Testis (tissue), 3 donors: ENCODE results near the gene TMEM200C. TPM values are rescaled to one million over a fixed set of nuclear protein-coding genes. Genes with fewer than 3 reads are reported as not detected.
A peak's percentile ranks its signal among the peaks of the same experiment; 100 is the strongest.

ENCODE experiments used
- DNase-seq: peaks from one replicate; pipeline ENCODE4 v3.0.0-alpha.2; 2019
- H3K27ac ChIP-seq, 2 donors: fragments of 200-600 bp; sonication (generic); one replicate each; pipeline ENCODE4 v1.5.1; 2019
- H3K27me3 ChIP-seq: fragments of 200-600 bp; sonication (generic); one replicate; pipeline ENCODE4 v1.5.1; 2019
- H3K36me3 ChIP-seq: fragments of 200-600 bp; sonication (generic); one replicate; pipeline ENCODE4 v1.5.1; 2017; ENCODE audit warnings: low read depth; ENCODE audit errors: missing control alignments
- H3K4me1 ChIP-seq: fragments of 200-600 bp; sonication (generic); one replicate; pipeline ENCODE4 v1.5.1; 2019
- H3K4me3 ChIP-seq, 2 donors: fragments of 200-600 bp; sonication (generic); one replicate each; pipeline ENCODE4 v1.5.1; 2017 to 2019
- H3K9me3 ChIP-seq: fragments of 200-600 bp; sonication (generic); one replicate; pipeline ENCODE4 v1.5.1; 2017
- POLR2A ChIP-seq: fragments of 450-650 bp; IDR thresholded peaks from one replicate; pipeline ENCODE4 v1.6.1; 2017; ENCODE audit warnings: antibody characterized with exemption, mild to moderate bottlenecking, moderate library complexity
- WGBS, 2 donors: methylation state at CpG; one replicate each; pipeline ENCODE4 v1.1.5; 2018; 5-methylcytosine and 5-hydroxymethylcytosine counted together
- intact Hi-C: fragments of 100-400 bp; cut with DNase I; formaldehyde crosslinking; loops from one replicate; pipeline ENCODE4 v1.15.1; 2023; ENCODE audit warnings: low total_unique reads
- polyA plus RNA-seq: library from polyadenylated mRNA; stranded (reverse); fragments of 350-450 nt; fragmentation: Illumina TruSeq; extraction: RNeasy Lipid Tissue Mini Kit (QIAGEN cat#74804); gene quantifications from one replicate; pipeline ENCODE4 v1.2.3, GENCODE V29; 2014; ENCODE audit warnings: low read depth, low replicate concordance; ENCODE audit not compliant: insufficient read depth
- total RNA-seq, 2 donors: library from RNA; depleted of rRNA; stranded (reverse); fragments of >200 nt; gene quantifications; one replicate each; pipeline ENCODE4 v1.2.3, GENCODE V29; 2016
- TF ChIP-seq, protein P1 (sequence below), 3 experiments: fragments of 450-650 bp in 2 of 3; fragments of 200-600 bp in 1 of 3; sonication (generic) in 1 of 3; IDR thresholded peaks; one replicate each; pipeline ENCODE4 v1.5.1; 2016 to 2019; ENCODE audit warnings: antibody characterized with exemption in 3 of 3, mild to moderate bottlenecking in 2 of 3, moderate library complexity in 1 of 3

Gene TMEM200C
- total and polyA plus RNA-seq, 3 donors from 2014 or later: 0.92 to 3.3 (median 3.3) TPM

DNA sequence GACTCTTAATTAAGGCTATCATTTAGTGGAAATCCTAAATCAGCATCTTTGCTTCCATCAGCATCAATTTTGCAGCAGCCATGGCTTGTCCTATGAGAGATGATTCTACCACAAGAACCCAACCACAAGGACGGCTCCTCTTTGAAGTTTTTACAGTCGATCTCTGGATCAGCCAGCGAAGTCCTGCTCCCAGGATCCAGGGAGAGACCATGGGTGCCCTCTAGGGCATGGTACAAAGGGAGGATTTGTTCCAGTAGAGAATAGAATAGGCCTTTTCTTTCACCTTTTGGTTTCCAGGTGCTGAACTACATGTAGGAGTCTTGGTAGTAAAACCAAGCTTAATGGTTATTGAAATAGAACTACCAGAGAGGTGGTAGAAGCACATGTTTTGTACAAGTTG, 52.7 kb downstream of the TMEM200C start:
- intact Hi-C loops: no loop called here
- Histone ChIP-seq H3K4me3 (no peak overlapping the region), H3K36me3 (no peaks in the 10 kb centered on the region), H3K9me3 (no peaks in the 10 kb centered on the region), H3K27ac (no peak overlapping the region), H3K4me1 (no peaks in the 10 kb centered on the region), H3K27me3 (no peaks in the 10 kb centered on the region)
- TF ChIP-seq, protein P1, sequence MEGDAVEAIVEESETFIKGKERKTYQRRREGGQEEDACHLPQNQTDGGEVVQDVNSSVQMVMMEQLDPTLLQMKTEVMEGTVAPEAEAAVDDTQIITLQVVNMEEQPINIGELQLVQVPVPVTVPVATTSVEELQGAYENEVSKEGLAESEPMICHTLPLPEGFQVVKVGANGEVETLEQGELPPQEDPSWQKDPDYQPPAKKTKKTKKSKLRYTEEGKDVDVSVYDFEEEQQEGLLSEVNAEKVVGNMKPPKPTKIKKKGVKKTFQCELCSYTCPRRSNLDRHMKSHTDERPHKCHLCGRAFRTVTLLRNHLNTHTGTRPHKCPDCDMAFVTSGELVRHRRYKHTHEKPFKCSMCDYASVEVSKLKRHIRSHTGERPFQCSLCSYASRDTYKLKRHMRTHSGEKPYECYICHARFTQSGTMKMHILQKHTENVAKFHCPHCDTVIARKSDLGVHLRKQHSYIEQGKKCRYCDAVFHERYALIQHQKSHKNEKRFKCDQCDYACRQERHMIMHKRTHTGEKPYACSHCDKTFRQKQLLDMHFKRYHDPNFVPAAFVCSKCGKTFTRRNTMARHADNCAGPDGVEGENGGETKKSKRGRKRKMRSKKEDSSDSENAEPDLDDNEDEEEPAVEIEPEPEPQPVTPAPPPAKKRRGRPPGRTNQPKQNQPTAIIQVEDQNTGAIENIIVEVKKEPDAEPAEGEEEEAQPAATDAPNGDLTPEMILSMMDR (IDR thresholded peaks at IDR 0.05): no peak
- TF ChIP-seq POLR2A: no peak
- 74 to 80% methylated on average over 3 of the region's 3 CpGs for WGBS, 2 donors
- DNase-seq: no peak

DNA sequence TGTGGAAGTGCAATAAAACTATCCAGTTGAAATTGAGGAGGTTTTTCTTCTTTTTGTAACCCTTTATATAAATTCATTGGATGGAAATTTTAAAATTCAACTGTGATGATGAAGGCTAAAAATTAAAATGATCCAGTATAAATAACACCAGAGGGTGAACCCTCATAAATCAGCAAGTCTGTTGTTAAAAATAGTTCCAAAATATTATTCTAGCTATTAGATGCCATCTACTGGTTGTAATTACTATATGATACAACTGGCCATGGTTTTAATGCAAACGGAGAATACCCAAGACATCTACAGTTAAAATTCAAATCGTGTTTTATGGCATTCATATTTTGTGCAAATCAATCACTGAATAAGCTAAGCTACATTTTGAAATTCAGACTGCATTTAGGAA, 53.8 kb downstream of the TMEM200C start:
- intact Hi-C loops: no loop called here
- 58 to 69% methylated on average over 2 of the region's 2 CpGs for WGBS, 2 donors
- Histone ChIP-seq H3K27ac (no peak overlapping the region), H3K27me3 (no peaks in the 10 kb centered on the region), H3K36me3 (no peaks in the 10 kb centered on the region), H3K4me3 (no peak overlapping the region), H3K9me3 (no peaks in the 10 kb centered on the region), H3K4me1 (peaks cover 4% of the 10 kb centered on the region)
- no peak for TF ChIP-seq POLR2A
- TF ChIP-seq, protein P1 (IDR thresholded peaks at IDR 0.05): peak in 1 of 3 experiments; percentile 7
- DNase-seq: no peak

DNA sequence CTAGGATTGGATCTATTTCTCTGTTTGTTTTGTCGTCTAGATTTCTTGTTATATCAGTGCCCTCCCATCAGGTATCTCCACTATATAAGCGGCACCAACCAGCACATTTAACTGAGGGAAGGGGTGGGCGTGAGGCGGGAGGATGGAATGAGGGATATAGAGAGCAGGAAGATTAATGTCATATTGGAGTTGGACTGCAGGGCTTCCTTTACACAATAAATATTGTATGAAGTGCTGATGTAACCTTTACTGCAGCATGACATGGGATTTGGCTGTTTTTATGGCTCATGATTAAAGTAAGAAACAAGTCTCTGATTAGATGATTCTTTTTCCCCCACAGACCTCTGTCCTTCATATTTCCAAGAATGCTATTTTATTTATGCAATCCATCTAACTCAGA, 54.8 kb downstream of the TMEM200C start:
- Histone ChIP-seq H3K4me1 (peaks cover 8% of the 10 kb centered on the region), H3K9me3 (no peaks in the 10 kb centered on the region), H3K4me3 (no peak overlapping the region), H3K27me3 (no peaks in the 10 kb centered on the region), H3K27ac (no peak overlapping the region), H3K36me3 (no peaks in the 10 kb centered on the region)
- DNase-seq: no peak
- TF ChIP-seq POLR2A: no peak
- TF ChIP-seq, protein P1 (IDR thresholded peaks at IDR 0.05): no peak
- WGBS, 2 donors: 47 to 67% methylated on average over 4 of the region's 4 CpGs
- intact Hi-C loops: no loop called here

DNA sequence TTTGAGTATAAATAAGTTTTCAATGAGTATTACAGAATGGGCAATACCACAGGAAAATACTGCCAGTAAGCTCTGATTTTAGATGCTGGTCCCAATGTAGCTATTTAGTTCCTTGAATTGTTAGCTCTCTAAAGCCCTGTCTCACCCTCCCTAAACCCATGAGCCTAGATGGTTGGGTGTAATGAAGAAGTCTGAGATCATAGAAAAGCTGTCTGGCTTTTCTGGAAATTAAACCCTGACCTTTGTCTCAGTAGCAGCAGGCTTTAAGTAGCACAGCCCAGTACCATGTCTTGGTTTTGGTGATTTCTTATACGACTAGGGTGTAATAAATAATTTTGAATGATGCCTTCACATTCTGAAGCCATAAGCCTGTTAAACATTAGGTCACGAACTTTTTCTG, 55.3 kb downstream of the TMEM200C start:
- WGBS, 2 donors: 70 to 78% methylated on average over 2 of the region's 2 CpGs
- H3K4me3 ChIP-seq: no peak overlapping the region
- DNase-seq: no peak
- no peaks in the 10 kb centered on the region for H3K36me3 ChIP-seq
- H3K4me1 ChIP-seq: peaks cover 8% of the 10 kb centered on the region
- no peaks in the 10 kb centered on the region for H3K27me3 ChIP-seq
- no peak overlapping the region for H3K27ac ChIP-seq
- intact Hi-C loops: no loop called here
- TF ChIP-seq, protein P1 (IDR thresholded peaks at IDR 0.05): no peak
- no peak for TF ChIP-seq POLR2A
- H3K9me3 ChIP-seq: no peaks in the 10 kb centered on the region

DNA sequence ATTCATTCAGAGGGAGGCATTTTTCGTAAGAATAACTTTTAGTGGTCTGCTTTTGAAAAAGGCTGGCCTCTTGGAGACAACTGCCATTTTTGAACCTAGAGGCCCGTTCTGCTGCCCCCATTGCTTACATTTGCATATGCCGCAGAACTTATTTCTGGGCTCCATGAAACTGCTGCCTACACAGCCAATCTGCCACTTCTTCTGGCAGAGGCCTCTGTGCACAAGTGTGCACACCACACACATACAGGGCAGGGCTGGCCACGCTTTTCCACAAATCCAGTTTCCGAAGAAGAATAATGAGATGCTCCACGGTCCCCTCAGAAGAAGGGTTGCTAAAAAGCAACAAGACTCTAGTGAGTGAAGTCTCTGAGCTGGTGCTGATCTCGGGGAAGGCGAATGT, 56.2 kb downstream of the TMEM200C start:
- peaks cover 8% of the 10 kb centered on the region for H3K4me1 ChIP-seq
- H3K36me3 ChIP-seq: no peaks in the 10 kb centered on the region
- no peaks in the 10 kb centered on the region for H3K9me3 ChIP-seq
- no peak overlapping the region for H3K27ac ChIP-seq
- H3K27me3 ChIP-seq: no peaks in the 10 kb centered on the region
- no peak for DNase-seq
- TF ChIP-seq, protein P1 (IDR thresholded peaks at IDR 0.05): no peak
- no peak for TF ChIP-seq POLR2A
- 87 to 89% methylated on average over 8 of the region's 8 CpGs for WGBS, 2 donors
- intact Hi-C loops: no loop called here
- H3K4me3 ChIP-seq: no peak overlapping the region
